Testis (tissue), 3 donors: Measurements from ENCODE around the gene SIN3A. TPM values are rescaled to one million over a fixed set of nuclear protein-coding genes. Genes with fewer than 3 reads are reported as not detected.
"Not testable (repeated sequence)": the region's sequence is repeated elsewhere in the genome, so short reads cannot be mapped to it uniquely, and the experiment has no call there.

Experiments used
- DNase-seq: peaks from one replicate; pipeline ENCODE4 v3.0.0-alpha.2; 2019
- H3K27ac ChIP-seq, 2 donors: fragments of 200-600 bp; sonication (generic); one replicate each; pipeline ENCODE4 v1.5.1; 2019
- H3K27me3 ChIP-seq: fragments of 200-600 bp; sonication (generic); one replicate; pipeline ENCODE4 v1.5.1; 2019
- H3K36me3 ChIP-seq: fragments of 200-600 bp; sonication (generic); one replicate; pipeline ENCODE4 v1.5.1; 2017; ENCODE audit warnings: low read depth; ENCODE audit errors: missing control alignments
- H3K4me1 ChIP-seq: fragments of 200-600 bp; sonication (generic); one replicate; pipeline ENCODE4 v1.5.1; 2019
- H3K4me3 ChIP-seq, 2 donors: fragments of 200-600 bp; sonication (generic); one replicate each; pipeline ENCODE4 v1.5.1; 2017 to 2019
- H3K9me3 ChIP-seq: fragments of 200-600 bp; sonication (generic); one replicate; pipeline ENCODE4 v1.5.1; 2017
- CTCF ChIP-seq, 3 experiments: fragments of 450-650 bp in 2 of 3; fragments of 200-600 bp in 1 of 3; sonication (generic) in 1 of 3; IDR thresholded peaks; one replicate each; pipeline ENCODE4 v1.5.1; 2016 to 2019; ENCODE audit warnings: antibody characterized with exemption in 3 of 3, mild to moderate bottlenecking in 2 of 3, moderate library complexity in 1 of 3
- POLR2A ChIP-seq: fragments of 450-650 bp; IDR thresholded peaks from one replicate; pipeline ENCODE4 v1.6.1; 2017; ENCODE audit warnings: antibody characterized with exemption, mild to moderate bottlenecking, moderate library complexity
- WGBS, 2 donors: methylation state at CpG; one replicate each; pipeline ENCODE4 v1.1.5; 2018; 5-methylcytosine and 5-hydroxymethylcytosine counted together
- intact Hi-C: fragments of 100-400 bp; cut with DNase I; formaldehyde crosslinking; loops from one replicate; pipeline ENCODE4 v1.15.1; 2023; ENCODE audit warnings: low total_unique reads
- polyA plus RNA-seq: library from polyadenylated mRNA; stranded (reverse); fragments of 350-450 nt; fragmentation: Illumina TruSeq; extraction: RNeasy Lipid Tissue Mini Kit (QIAGEN cat#74804); gene quantifications from one replicate; pipeline ENCODE4 v1.2.3, GENCODE V29; 2014; ENCODE audit warnings: low read depth, low replicate concordance; ENCODE audit not compliant: insufficient read depth
- total RNA-seq, 2 donors: library from RNA; depleted of rRNA; stranded (reverse); fragments of >200 nt; gene quantifications; one replicate each; pipeline ENCODE4 v1.2.3, GENCODE V29; 2016

SIN3A gene
- total and polyA plus RNA-seq, 3 donors from 2014 or later: 65.9 to 100 (median 95.0) TPM

- intact Hi-C loops: loop anchor here (10.0 kb wide), 1 partner anchor 194 kb away; the partner anchor contains the start of genes IMP3 and SNX33
- no peaks in the 10 kb centered on the region for H3K27me3 ChIP-seq
- H3K27ac ChIP-seq: peak overlapping the region; percentile 94 to 99
- no peaks in the 10 kb centered on the region for H3K36me3 ChIP-seq
- no peak for TF ChIP-seq CTCF (IDR thresholded peaks at IDR 0.05)
- no peak for TF ChIP-seq POLR2A
- peak; percentile 98 for DNase-seq
- 0 to 2% methylated on average over 22 to 39 of the region's 62 CpGs for WGBS, 2 donors
- peaks cover 20% of the 10 kb centered on the region for H3K4me1 ChIP-seq
- no peaks in the 10 kb centered on the region for H3K9me3 ChIP-seq
- H3K4me3 ChIP-seq: peak overlapping the region; percentile 90 to 96
Measured at GRCh38 chr15:75450307-75451201, 936 bp downstream of the SIN3A start.

DNA sequence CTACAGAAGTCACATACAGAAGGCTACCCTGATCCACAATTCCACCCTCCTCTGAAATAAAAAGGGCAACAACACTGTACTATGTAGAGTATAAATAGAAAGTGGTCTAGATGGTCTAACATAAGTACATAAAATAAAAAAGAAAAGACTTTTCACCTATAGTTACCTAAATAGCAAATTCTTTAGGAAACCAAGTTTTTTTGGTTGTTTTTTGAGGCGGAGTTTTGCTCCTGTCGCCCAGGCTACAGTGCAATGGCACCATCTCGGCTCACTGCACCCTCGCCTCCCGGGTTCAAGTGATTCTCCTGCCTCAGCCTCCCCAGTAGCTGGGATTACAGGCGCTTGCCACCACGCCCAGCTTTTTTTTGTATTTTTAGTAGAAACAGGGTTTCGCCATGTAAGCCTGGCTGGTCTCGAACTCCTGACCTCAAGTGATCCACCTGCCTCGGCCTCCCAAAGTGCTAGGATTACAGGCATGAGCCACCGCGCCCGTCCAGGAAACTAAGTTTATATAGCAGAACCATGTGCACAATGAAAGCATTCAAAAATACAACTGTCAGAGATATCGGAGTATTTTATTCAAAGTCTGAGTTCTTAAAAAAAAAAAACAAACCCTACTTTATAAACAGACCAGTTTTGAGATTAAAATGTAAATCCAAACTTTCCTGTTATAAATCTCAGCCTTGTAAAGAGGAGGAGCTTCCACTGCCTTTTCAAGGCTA is 1.7 kb downstream of the SIN3A start:
- H3K4me1 ChIP-seq: peaks cover 20% of the 10 kb centered on the region
- no peak for DNase-seq
- no peaks in the 10 kb centered on the region for H3K27me3 ChIP-seq
- peak overlapping the region; percentile 90 to 96 for H3K4me3 ChIP-seq
- no peaks in the 10 kb centered on the region for H3K36me3 ChIP-seq
- 20 to 23% methylated on average over 14 of the region's 14 CpGs for WGBS, 2 donors
- intact Hi-C loops: loop anchor here (10.0 kb wide), 1 partner anchor 195 kb away; the partner anchor contains the start of genes IMP3 and SNX33
- no peak for TF ChIP-seq CTCF (IDR thresholded peaks at IDR 0.05)
- no peak for TF ChIP-seq POLR2A
- H3K9me3 ChIP-seq: no peaks in the 10 kb centered on the region
- peak overlapping the region in 1 of 2 donors; percentile 99 for H3K27ac ChIP-seq

- intact Hi-C loops, H3K36me3 ChIP-seq, DNase-seq, H3K27me3 ChIP-seq, H3K9me3 ChIP-seq, H3K27ac ChIP-seq, H3K4me3 ChIP-seq: not testable (repeated sequence)
- H3K4me1 ChIP-seq: peaks cover 17% of the 10 kb centered on the region
- WGBS, 2 donors: 73 to 87% methylated on average over 13 of the region's 13 CpGs
Measured at GRCh38 chr15:75448171-75448570, 3.3 kb downstream of the SIN3A start.

GRCh38 chr15:75446151-75446550 is 5.3 kb downstream of the SIN3A start:
- TF ChIP-seq CTCF (IDR thresholded peaks at IDR 0.05): no peak
- no peak for TF ChIP-seq POLR2A
- Histone ChIP-seq H3K27me3 (no peaks in the 10 kb centered on the region), H3K4me1 (peaks cover 12% of the 10 kb centered on the region), H3K4me3 (no peak overlapping the region), H3K27ac (no peak overlapping the region), H3K36me3 (no peaks in the 10 kb centered on the region), H3K9me3 (no peaks in the 10 kb centered on the region)
- no peak for DNase-seq
- WGBS, 2 donors: 79 to 83% methylated on average over 3 of the region's 3 CpGs
- intact Hi-C loops: no loop called here

- H3K9me3 ChIP-seq, H3K4me3 ChIP-seq, H3K27me3 ChIP-seq, DNase-seq, intact Hi-C loops, H3K27ac ChIP-seq, H3K36me3 ChIP-seq: not testable (repeated sequence)
- H3K4me1 ChIP-seq: peaks cover 12% of the 10 kb centered on the region
- 87 to 92% methylated on average over 10 of the region's 10 CpGs for WGBS, 2 donors
Measured at GRCh38 chr15:75445324-75445723, 6.2 kb downstream of the SIN3A start.

DNA sequence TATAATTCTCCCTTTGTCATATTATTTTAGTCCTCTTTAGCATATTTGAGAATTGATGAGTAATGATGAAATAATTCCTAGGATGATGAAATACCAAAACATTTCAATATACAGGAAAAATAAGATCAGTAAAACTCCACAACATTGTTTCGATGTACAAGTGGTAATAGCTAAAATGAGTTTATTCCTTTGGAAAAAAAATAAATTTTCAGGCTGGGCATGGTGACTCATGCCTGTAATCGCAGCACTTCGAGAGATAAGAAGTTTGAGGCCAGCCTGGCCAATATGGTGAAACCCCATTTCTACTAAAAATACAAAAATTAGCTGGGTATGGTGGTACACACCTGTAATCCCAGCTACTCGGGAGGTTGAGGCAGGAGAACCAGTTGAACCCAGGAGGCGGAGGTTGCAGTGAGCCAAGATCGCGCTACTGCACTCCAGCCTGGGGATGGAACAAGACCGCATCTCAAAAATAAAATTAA is 7.5 kb downstream of the SIN3A start:
- 84 to 86% methylated on average over 8 of the region's 8 CpGs for WGBS, 2 donors
- H3K27ac ChIP-seq, H3K4me3 ChIP-seq, H3K4me1 ChIP-seq, H3K27me3 ChIP-seq, DNase-seq, H3K9me3 ChIP-seq, intact Hi-C loops, H3K36me3 ChIP-seq: not testable (repeated sequence)
